Testis (tissue), 3 donors: Measurements from ENCODE around the gene RAD23B. TPM values are rescaled to one million over a fixed set of nuclear protein-coding genes. Genes with fewer than 3 reads are reported as not detected.

Experiments
- DNase-seq: peaks from one replicate; pipeline ENCODE4 v3.0.0-alpha.2; 2019
- H3K27ac ChIP-seq, 2 donors: fragments of 200-600 bp; sonication (generic); one replicate each; pipeline ENCODE4 v1.5.1; 2019
- H3K27me3 ChIP-seq: fragments of 200-600 bp; sonication (generic); one replicate; pipeline ENCODE4 v1.5.1; 2019
- H3K36me3 ChIP-seq: fragments of 200-600 bp; sonication (generic); one replicate; pipeline ENCODE4 v1.5.1; 2017; ENCODE audit warnings: low read depth; ENCODE audit errors: missing control alignments
- H3K4me1 ChIP-seq: fragments of 200-600 bp; sonication (generic); one replicate; pipeline ENCODE4 v1.5.1; 2019
- H3K4me3 ChIP-seq, 2 donors: fragments of 200-600 bp; sonication (generic); one replicate each; pipeline ENCODE4 v1.5.1; 2017 to 2019
- H3K9me3 ChIP-seq: fragments of 200-600 bp; sonication (generic); one replicate; pipeline ENCODE4 v1.5.1; 2017
- CTCF ChIP-seq, 3 experiments: fragments of 450-650 bp in 2 of 3; fragments of 200-600 bp in 1 of 3; sonication (generic) in 1 of 3; IDR thresholded peaks; one replicate each; pipeline ENCODE4 v1.5.1; 2016 to 2019; ENCODE audit warnings: antibody characterized with exemption in 3 of 3, mild to moderate bottlenecking in 2 of 3, moderate library complexity in 1 of 3
- POLR2A ChIP-seq: fragments of 450-650 bp; IDR thresholded peaks from one replicate; pipeline ENCODE4 v1.6.1; 2017; ENCODE audit warnings: antibody characterized with exemption, mild to moderate bottlenecking, moderate library complexity
- WGBS, 2 donors: methylation state at CpG; one replicate each; pipeline ENCODE4 v1.1.5; 2018; 5-methylcytosine and 5-hydroxymethylcytosine counted together
- intact Hi-C: fragments of 100-400 bp; cut with DNase I; formaldehyde crosslinking; loops from one replicate; pipeline ENCODE4 v1.15.1; 2023; ENCODE audit warnings: low total_unique reads
- polyA plus RNA-seq: library from polyadenylated mRNA; stranded (reverse); fragments of 350-450 nt; fragmentation: Illumina TruSeq; extraction: RNeasy Lipid Tissue Mini Kit (QIAGEN cat#74804); gene quantifications from one replicate; pipeline ENCODE4 v1.2.3, GENCODE V29; 2014; ENCODE audit warnings: low read depth, low replicate concordance; ENCODE audit not compliant: insufficient read depth
- total RNA-seq, 2 donors: library from RNA; depleted of rRNA; stranded (reverse); fragments of >200 nt; gene quantifications; one replicate each; pipeline ENCODE4 v1.2.3, GENCODE V29; 2016

RAD23B gene
- total and polyA plus RNA-seq, 3 donors from 2014 or later: 116 to 199 (median 138) TPM

GRCh38 chr9:107375001-107375400 lies 91.9 kb downstream of the RAD23B start:
- H3K4me3 ChIP-seq: no peak overlapping the region
- 67 to 69% methylated on average over 3 of the region's 3 CpGs for WGBS, 2 donors
- TF ChIP-seq POLR2A (no peak), CTCF (IDR thresholded peaks at IDR 0.05) (no peak)
- H3K27ac ChIP-seq: no peak overlapping the region
- DNase-seq: no peak
- intact Hi-C loops: no loop called here
- H3K9me3 ChIP-seq: no peaks in the 10 kb centered on the region
- H3K36me3 ChIP-seq: no peaks in the 10 kb centered on the region
- H3K4me1 ChIP-seq: no peaks in the 10 kb centered on the region
- H3K27me3 ChIP-seq: no peaks in the 10 kb centered on the region

GRCh38 chr9:107375651-107376369 lies 92.7 kb downstream of the RAD23B start:
- no peaks in the 10 kb centered on the region for H3K9me3 ChIP-seq
- intact Hi-C loops: no loop called here
- H3K4me1 ChIP-seq: no peaks in the 10 kb centered on the region
- no peak overlapping the region for H3K27ac ChIP-seq
- 45 to 48% methylated on average over 10 of the region's 10 CpGs for WGBS, 2 donors
- no peaks in the 10 kb centered on the region for H3K27me3 ChIP-seq
- no peak overlapping the region for H3K4me3 ChIP-seq
- H3K36me3 ChIP-seq: no peaks in the 10 kb centered on the region
- DNase-seq: peak; percentile 35
- TF ChIP-seq POLR2A: no peak
- TF ChIP-seq CTCF (IDR thresholded peaks at IDR 0.05): no peak

- WGBS, 2 donors: 82 to 95% methylated on average over 2 of the region's 2 CpGs
- Histone ChIP-seq H3K4me1 (no peaks in the 10 kb centered on the region), H3K27ac (no peak overlapping the region), H3K27me3 (no peaks in the 10 kb centered on the region), H3K9me3 (no peaks in the 10 kb centered on the region), H3K36me3 (no peaks in the 10 kb centered on the region), H3K4me3 (no peak overlapping the region)
- DNase-seq: no peak
- no peak for TF ChIP-seq POLR2A
- no peak for TF ChIP-seq CTCF (IDR thresholded peaks at IDR 0.05)
- intact Hi-C loops: no loop called here
Observed at GRCh38 chr9:107378006-107378405, 94.9 kb downstream of the RAD23B start.

Other genes with a start within 250 kb of the RAD23B start
- gene KLF4, start 206.5 kb downstream of the RAD23B start, total RNA-seq: 10 to 100 TPM; 61.1 to 84.8 TPM
- gene KLF4, start 206.5 kb downstream of the RAD23B start, polyA plus RNA-seq: 64.9 TPM